Middle frontal gyrus (tissue), 1 donor: ENCODE measurements around the gene PDIA2.

Source experiments
- DNase-seq: peaks from one replicate; pipeline ENCODE4 v3.0.0-alpha.2; 2015; ENCODE audit warnings: low spot score; ENCODE audit errors: extremely low spot score

PDIA2 gene

DNA sequence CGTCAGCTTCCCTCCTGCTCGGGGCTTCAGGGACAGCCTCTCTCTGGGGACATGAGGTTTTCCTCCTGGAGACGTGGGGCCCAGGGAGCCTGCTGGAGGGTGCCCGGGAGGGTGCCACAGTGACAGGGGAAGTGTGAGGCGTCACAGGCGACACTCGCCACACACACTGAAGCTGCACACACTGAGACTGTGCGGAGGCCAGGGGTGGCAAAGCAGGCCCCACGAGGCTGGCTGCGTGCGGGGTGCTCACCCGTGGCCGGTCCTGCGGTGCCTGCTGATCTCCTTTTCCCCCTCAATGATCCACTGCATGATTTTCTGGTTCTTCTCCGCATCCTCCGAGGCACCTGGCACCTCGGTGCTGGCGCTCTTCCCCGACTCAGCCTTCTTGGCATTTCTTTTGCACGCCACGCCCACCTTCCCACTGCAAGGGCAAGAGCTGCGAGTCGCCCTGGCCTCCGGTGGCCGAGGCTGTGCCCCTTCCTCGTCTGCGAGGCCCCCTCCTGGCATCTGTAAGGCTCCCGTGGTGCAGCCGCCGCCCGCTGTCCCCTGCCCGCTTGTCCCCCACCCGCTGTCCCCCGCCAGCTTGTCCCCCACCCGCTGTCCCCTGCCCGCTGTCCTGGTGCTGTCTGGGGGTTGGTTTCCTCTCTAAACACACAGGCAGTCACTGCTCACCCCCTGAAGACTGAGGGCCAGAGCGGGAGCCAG lies 14.0 kb downstream of the PDIA2 start:
- DNase-seq = no peak

DNA sequence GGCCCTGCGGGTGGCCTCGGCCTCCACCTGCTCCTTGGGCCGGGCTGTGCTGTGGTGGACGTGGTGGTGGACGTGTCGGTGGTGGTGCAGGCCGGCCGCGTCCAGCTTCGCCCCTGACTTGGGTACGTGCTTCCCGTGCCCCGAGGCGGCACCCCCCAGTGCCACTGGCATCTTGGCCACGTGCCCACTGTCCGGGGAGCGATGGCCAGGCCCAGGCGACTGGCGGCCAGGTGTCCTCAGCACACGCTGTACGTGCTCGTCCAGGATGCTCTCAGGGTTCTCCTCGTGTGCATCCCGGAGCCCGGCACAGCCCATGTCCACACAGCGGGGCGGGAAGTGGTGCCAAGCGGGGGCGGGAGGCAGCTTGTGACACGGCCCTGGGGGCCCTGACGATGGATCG lies 14.9 kb downstream of the PDIA2 start:
- DNase-seq = no peak

GRCh38 chr16:301235-301634 lies 18.3 kb downstream of the PDIA2 start:
- no peak for DNase-seq

- DNase-seq = no peak
Observed at GRCh38 chr16:301950-302349, 19.0 kb downstream of the PDIA2 start.

DNA sequence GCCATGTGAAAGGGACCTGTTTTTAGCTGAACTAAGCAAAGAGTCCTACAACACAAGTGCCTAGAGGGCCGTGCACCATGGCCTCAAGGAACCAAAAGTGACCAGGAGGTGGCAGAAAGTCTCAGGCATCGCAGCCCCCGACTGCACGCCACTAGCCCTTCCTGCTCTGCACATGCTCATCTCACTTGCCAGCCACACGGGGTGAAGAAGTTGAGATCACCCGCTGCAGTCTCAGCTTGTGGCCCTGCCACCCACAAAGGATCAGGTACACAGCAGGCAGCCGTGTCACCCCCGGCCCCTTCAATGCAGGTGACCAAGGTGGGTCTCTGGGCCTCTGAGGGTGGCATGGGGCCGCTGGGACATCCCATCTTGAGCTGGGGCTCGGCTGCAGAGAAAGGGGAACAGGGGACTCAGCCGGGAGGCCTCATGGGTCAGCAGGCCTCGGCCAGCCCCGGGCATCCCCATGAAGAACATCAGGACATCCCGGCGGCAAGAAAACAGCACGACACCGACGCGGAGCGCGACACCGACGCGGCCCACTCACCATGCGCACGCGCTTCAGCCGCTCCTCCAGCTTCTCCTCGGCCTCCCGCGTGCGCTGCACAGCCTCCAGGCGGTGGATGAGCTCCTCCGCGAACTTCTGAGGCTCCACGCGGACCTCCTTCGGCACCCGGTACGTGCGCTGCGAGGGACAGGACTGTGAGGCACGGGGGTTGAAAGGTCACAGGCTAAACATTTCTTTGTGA lies 21.0 kb downstream of the PDIA2 start:
- DNase-seq = no peak

DNA sequence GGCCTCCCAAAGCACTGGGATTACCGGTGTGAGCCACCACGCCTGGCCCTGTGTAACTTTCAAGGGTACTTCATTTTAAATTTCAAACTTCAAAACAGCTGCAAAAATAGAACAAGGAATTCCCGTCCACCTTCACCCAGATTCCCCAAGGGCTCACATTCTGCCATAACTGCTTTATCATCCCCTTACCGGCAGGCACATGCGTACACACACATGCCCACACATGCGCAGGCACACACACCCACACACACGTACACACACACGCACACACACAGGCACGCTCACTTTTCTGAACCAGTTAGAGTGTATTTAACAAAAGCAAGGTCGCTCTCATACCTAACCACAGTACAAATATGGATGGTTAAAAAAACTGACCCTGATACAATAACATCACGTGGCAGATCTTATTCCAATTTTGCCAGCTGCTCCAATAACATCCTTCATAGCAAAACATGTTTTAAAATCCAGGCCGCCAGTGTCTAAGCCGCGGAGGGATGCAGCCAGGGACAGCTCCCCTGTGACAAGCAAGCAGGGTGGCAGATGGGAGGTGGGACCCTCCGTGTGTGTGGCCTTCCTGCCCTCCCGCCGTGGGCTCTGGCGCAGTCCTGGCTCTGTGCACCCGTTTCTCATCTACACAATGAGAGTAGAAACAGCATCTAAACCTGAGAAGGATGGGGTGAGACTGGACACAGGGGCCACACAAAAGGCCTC lies 23.1 kb downstream of the PDIA2 start:
- DNase-seq = no peak

DNA sequence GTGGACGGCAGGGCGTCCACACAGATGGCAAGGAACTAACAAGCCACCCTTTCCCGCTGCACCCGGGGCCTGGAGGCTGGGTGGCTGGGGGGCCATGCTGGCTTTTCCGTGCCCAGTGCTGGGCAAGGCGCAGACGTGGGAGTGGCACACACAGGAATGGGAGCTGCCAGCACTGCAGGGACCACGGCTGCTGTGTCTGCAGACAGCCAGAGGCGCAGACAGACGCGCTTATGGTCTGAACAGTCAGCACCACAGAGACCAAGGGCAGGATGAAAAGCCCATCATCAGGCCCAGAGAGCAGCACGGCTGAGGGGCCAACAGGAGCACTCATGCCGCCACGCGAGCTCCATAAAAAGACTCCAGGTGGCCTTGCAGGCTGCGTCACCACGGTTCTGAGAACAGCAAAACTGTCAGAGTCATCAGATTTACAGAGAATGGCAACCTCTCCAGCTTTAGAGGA lies 24.0 kb downstream of the PDIA2 start:
- peak; percentile 46 for DNase-seq

- DNase-seq = no peak
Observed at GRCh38 chr16:307691-308312, 24.8 kb downstream of the PDIA2 start.

DNA sequence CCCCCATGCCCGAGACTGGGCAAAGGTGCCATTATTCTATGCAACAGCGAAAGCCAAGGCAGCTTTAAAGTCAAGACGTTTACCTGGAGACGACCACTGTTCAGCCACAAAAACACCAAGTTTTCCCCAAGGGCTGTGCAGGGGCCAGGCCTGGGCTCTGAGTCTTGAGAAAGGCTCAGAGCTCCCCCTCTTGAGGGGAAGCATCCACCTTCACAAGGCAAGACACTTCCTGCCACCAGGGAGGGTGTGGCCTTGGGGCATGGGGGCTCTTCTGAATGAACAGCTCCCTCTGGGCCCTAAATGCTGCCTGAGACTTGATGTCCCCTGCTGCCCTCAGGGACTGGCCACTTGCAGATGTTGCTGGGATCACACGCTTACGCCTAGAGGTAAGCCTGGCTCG lies 26.5 kb downstream of the PDIA2 start:
- DNase-seq = no peak

- DNase-seq = no peak
Observed at GRCh38 chr16:311725-312124, 28.8 kb downstream of the PDIA2 start.

DNA sequence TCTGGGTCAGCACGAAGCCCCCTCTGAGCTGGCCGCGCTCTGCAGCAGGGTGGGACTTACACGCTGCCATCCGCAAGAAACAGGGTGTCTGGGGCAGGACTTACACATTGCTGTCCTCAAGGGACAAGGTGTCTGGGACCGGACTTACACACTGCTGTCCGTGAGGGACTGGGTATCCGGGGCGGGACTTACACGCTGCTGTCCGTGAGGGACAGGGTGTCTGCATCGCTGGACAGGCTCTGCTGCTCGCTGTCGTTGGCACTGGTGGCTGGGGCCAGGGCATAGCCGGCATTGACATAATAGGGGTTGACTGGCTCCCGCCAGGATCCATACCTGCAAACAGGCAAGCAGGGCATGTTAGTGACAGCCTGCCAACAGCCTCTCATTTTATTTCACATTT lies 31.4 kb downstream of the PDIA2 start:
- no peak for DNase-seq

GRCh38 chr16:314795-315299 lies 31.9 kb downstream of the PDIA2 start:
- no peak for DNase-seq

GRCh38 chr16:316741-317464 lies 33.9 kb downstream of the PDIA2 start:
- no peak for DNase-seq

GRCh38 chr16:317583-317982 lies 34.6 kb downstream of the PDIA2 start:
- DNase-seq = no peak

- no peak for DNase-seq
Observed at GRCh38 chr16:318628-319027, 35.7 kb downstream of the PDIA2 start.

DNA sequence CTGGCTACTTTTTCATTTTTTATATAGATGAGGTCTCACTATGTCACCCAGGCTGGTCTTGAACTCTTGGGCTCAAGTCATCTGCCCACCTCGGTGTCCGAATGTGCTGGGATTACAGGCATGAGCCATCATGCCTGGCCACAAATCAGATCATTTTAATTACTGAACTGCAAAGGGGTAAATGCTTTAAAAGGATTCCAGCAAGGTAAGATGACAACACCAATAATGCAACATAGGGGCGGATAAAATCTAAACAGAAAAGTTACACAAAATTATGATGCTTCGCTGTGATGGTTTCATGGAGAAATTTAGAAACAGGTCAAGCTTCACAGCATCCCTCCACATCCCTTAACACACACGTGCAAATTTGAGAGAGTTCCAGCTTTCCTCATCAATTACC lies 37.2 kb downstream of the PDIA2 start:
- no peak for DNase-seq

- no peak for DNase-seq
Observed at GRCh38 chr16:321532-321931, 38.6 kb downstream of the PDIA2 start.

GRCh38 chr16:322476-323143 lies 39.6 kb downstream of the PDIA2 start:
- DNase-seq = no peak

- no peak for DNase-seq
Observed at GRCh38 chr16:324201-324450, 41.2 kb downstream of the PDIA2 start.

DNA sequence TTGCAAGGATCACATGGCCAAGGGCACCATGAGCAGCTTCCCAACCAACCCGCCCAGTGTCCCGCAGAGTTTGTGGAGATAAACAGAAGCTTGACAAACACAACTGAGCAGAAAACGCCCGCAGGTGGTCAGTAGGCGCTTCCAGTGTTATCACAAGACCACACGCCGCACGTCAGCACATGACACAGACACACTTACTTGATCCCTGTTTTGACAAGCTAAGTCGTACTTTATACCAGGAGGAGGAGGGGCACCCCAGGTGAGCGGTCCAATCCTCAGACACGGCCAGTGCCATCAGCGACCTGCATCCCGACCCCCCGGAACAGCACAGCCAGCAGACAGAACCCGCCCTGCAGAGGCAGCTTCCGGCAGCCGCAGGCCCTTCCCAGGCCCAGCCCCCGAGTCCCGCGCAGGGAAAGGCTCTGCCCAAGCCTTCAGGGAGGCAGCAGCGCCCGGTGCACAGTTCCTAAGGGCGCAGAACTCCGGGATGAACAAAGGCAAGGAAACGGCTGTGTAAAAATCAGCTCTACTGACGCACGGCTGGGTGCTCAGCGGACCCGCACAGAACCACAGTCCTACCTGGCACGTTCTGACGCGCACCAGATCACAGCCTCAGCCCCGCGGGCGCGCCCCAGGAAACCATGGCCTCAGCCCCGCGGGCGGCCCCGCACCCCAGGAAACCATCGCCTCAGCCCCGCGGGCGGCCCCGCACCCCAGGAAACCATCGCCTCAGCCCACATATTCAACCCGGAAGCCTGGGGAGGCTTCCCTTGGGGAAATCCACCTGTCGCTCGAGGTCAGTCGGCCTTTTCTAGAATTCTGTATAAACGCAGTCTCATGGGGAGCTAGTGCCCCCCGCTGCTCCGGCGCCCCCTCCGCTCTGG lies 41.7 kb downstream of the PDIA2 start:
- no peak for DNase-seq
